Inferior parietal cortex (tissue), 1 donor: ENCODE data around the gene NFIB.

Experiments used
- DNase-seq: peaks from one replicate; pipeline ENCODE4 v3.0.0-alpha.2; 2016; ENCODE audit errors: extremely low spot score

Gene NFIB

DNA sequence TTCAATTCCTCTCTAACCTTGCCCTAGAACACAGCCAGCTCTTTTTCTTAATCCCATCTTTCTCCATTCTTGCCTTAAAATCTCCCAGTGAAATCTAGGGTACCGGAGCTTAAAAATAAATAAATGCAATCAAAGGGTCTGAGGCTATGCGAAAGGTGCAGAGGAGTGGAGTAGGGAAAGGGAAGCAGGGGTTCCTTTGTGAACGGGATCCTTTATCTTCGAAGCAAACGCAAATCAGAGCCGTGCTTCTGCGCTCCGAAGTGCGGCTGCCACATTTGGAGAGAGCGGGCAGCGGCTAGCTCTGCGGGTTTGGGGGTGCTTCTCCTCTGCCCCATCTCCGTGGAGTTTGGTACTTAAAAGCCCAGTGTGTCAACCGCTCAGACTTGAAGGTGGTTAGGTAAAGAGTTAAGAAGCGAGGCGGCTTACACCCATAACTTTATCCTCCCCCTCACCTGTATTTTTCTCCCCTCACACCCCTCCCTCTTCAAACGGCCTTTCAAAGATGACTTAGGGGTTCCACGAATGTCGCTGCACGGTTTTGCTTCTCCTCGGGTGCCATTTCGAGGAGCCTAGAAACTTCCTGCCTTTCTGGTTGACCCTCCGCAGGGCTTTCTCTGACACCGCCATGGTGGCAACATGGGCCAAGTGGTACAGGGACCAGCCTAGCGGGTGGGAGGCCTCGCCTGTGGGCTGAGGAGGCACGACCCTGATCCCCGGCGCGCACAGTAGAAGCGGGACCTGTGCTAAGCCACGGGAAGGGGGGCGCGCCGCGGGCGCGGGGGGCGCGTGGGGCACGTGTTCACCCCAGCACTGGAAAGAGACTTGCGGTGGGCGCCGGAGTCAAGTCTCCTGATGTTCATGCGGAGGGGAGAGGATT lies 31.7 kb upstream of the NFIB start:
- no peak for DNase-seq

DNA sequence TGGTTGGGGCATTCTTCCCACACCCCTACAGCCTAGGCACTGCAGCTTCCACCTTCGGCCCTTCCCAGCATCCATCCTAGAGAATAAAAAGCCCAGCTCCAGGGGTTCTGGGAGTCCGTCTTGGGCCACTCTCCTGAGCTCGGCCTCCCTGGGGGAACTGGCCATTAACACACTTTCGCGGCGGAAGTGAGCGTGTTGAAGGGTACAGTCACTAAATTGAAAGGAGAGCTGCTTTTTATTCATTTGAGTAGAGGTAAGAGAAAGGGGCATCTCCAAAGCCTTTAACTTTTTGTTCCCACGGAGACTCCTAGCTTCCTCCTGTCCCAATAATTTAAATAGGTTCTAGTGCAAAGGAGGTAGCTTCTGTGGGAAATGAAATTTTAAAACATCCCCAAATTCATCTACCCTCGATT lies 31.0 kb upstream of the NFIB start:
- no peak for DNase-seq

GRCh38 chr9:14344053-14344524 lies 30.1 kb upstream of the NFIB start:
- DNase-seq, result peak; percentile 84

DNA sequence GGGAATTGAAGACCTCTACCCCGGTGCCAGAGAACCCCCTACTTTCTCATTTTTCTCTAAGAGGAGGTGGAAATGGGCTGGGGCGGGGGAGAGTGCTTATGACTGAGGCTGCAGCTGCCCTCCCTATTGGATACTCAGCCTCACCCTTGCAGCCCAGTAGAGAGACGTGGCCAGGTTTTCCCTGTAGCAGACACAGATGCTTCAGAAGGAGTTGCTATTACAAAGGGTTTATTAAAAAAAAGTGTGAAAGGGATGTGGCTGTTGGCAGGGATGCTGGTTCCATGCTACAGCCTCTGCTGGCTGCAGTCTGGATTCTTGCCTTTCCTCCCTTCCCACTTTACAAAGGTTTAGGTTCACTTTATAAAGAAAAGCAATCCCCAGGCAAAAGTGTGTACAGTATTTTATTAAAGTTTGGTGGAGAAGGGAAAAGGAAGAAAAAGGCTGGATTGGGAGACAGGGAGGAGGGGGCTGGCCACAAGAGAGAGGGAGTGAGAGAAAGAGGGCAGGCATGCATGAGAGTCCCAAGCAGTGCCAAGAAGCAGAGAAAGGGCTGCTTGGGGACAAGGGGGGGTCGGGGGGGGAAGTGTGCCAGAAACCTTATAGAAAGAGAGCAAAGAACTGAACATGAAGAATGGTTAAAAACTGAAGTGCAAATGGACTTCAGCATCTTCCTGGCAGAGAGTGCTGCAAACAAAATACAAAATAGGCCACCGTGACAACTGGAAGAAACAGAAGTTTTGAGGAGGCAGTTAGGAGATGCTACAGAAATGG lies 29.5 kb upstream of the NFIB start:
- DNase-seq, result no peak

GRCh38 chr9:14342736-14343135 lies 28.8 kb upstream of the NFIB start:
- no peak for DNase-seq

GRCh38 chr9:14341437-14342122 lies 27.6 kb upstream of the NFIB start:
- no peak for DNase-seq

DNA sequence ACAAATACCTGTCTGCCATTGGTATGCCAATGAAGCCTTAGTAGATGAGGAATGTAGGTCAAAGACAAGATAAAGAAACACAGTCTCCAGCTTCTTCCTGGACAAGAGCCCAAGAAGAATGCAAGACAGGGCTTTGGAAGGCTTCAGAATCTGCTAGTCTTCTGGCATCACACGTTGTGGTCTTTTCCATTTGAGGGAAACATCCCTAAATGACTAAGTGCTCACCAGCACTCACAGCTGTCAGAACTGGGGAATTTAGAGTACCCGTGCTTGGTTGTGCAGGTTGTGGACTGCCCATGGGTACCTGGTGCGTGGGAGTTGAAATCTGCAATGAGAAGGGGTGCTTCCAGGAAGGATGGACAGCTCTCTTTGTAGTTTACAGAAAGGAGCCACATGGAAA lies 27.1 kb upstream of the NFIB start:
- no peak for DNase-seq

DNA sequence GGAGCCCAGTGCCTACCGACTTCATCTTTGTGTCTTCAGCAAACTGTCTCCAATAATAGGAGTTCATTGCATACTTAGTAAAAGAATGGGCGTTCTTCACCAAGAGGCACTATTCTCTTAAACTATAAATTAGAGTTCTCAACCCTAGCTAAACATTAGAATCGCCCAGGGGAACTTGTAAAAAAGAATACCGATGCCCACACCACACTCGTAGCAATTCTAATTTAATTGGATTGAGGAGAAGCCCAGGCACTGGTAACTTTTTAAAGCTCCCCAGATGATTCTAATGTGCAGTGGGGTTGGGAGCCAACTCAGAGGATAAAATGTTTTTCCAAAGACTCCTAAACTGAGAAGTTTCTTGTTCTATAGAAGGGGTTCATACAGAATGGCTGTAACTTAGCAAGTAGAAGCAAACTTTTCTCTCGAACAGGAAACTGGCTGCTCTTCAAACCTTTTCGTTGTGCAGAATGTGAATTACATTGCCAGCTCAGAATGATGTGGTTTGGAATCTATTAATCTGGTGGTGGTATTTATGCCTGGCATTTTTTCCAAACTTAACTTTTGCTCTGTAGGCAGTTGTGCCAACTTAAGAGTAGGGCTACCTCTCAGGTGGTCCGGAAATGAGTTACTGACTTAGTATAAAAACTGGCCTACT lies 26.4 kb upstream of the NFIB start:
- no peak for DNase-seq

GRCh38 chr9:14339746-14340145 lies 25.8 kb upstream of the NFIB start:
- no peak for DNase-seq

GRCh38 chr9:14337615-14338014 lies 23.7 kb upstream of the NFIB start:
- no peak for DNase-seq

DNA sequence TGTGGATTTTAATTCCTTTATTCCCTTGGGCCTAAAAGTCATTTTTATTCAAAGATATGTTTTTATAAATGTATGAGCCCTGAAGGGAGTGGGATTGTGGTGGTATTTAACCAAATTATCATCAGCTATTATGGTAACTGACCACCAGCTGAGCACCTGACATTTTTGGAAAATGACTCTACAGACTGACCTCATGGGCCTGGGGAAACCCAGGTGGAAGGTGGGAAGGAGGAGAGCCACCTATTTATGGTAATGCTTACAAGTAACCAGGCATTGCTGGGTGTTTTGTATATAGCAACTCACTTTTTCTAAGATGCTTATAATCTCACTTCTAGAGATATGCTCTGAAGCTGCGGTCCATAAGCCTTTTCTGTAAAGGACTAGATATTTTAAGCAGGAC lies 22.3 kb upstream of the NFIB start:
- no peak for DNase-seq

- no peak for DNase-seq
These were observed 17.2 kb upstream of the NFIB start for GRCh38 chr9:14331120-14331519.

DNA sequence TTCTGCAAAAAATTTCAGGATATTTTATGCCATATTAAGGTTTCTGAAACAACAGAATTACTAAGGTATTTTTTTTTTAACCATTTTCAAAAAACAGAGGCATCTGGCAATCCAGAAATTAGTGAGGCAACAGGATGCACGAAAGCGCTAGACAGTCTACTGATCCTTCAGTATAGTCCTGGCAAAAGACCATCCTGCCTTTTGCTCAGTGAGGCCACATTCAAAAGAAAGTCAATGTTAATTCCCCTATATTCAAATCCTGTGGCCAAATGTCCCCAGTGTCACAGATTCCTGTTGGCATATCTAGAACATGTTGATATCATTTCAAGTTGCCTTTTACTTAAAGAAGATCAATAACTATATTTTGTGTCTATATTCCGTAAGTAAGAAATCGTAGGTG lies 13.1 kb upstream of the NFIB start:
- no peak for DNase-seq

- peak; percentile 29 for DNase-seq
These were observed 12.4 kb upstream of the NFIB start for GRCh38 chr9:14326264-14326826.

- DNase-seq, result no peak
These were observed 11.2 kb upstream of the NFIB start for GRCh38 chr9:14325147-14325546.

DNA sequence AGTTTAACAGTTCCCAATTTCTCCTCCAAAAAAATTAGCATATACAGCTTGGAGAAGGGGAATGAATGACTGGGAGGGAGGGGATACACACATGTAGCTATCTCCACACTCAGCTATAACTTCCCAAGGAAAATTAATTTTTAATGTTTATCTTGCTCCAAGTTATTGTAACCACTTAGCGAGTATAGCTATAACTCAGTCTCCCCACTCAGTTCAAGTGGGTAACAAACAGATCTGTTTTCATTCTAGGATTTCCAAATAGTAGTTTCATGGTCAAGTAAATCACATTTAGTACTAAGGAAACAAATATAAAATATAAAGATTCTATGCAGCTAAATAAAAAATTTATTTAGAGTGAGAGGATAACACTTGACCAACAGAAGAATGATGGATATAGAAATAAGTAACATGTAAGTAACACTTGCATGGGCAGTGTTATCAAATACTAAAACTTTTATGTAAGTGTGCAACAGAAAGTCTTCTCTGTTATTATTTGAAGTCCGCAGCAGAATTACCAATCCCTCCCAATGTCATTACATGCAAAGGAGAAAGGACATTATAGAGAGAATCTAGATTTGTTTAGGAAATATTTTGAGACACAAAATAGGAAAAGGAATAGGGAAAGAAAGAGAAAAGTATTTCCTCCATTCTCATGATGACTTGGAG lies 10.2 kb upstream of the NFIB start:
- peak; percentile 25 for DNase-seq

DNA sequence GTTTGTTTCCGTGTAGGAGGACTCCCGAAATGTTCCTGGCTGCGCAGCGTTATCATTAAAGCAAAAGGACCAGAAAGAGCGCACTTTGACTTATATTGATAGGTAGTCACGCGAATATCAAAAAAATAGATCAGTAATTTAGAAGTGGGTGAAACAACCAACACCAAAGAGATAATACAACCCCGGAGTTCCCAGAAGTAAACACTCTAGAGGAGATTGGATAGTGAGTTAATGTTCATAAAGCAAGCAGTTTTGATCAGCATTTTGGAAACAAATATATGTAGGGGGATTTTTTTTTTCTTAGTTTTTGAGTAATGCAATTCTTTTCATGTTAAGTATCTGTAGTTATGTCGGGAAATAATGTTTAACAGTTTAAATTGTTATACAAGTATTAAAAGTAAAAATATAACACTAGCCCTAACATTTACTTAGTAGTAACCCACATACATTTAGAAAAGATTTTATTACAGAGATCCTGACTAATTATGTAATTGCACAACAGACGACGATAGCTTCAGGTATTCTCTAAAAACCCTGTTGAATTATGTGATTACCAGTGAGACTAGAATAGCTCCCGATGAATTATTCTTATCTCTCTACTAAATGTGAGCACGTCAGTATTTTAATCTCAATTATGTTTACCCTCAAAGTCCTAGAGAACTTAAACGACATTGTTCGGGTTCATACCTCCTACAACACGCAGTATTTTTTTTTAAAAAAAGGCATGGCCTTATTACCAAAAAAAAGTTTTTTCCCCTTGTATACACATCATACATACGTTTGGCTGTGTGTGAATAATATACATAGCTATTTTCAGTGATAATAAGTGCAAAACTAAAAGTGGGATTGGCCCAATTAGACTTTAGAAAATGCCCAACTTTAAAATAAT lies 9.4 kb upstream of the NFIB start:
- DNase-seq, result peak; percentile 69

- peak; percentile 83 for DNase-seq
These were observed 8.5 kb upstream of the NFIB start for GRCh38 chr9:14322211-14323082.
